GM12864 (cell line): ENCODE results near the gene LTBP2.

Experiments used
- DNase-seq: peaks from one replicate; pipeline ENCODE4 v3.0.0-alpha.2; 2011; ENCODE audit warnings: low read depth
- H3K4me3 ChIP-seq: 2 replicates; pipeline ENCODE4 v1.5.1; 2011; ENCODE audit warnings: mild to moderate bottlenecking, low read depth, low read length, control low read depth
- CTCF ChIP-seq: IDR thresholded peaks from 2 replicates; pipeline ENCODE4 v1.5.1; 2011; ENCODE audit warnings: low read depth, mild to moderate bottlenecking, moderate library complexity, low read length, control low read depth, inconsistent platforms; ENCODE audit errors: missing control alignments

Gene LTBP2

GRCh38 chr14:74647678-74648461 lies 35.8 kb upstream of the LTBP2 start:
- no peak for TF ChIP-seq CTCF
- no peak overlapping the region for H3K4me3 ChIP-seq
- DNase-seq, result no peak

GRCh38 chr14:74647061-74647677 lies 35.1 kb upstream of the LTBP2 start:
- DNase-seq, result no peak
- no peak for TF ChIP-seq CTCF
- H3K4me3 ChIP-seq, result no peak overlapping the region

GRCh38 chr14:74645756-74646470 lies 33.9 kb upstream of the LTBP2 start:
- no peak overlapping the region for H3K4me3 ChIP-seq
- no peak for DNase-seq
- no peak for TF ChIP-seq CTCF

- TF ChIP-seq CTCF, result no peak
- H3K4me3 ChIP-seq, result no peak overlapping the region
- DNase-seq, result no peak
Observed at GRCh38 chr14:74645244-74645643, 33.2 kb upstream of the LTBP2 start.

- DNase-seq, result no peak
- TF ChIP-seq CTCF, result no peak
- no peak overlapping the region for H3K4me3 ChIP-seq
Observed at GRCh38 chr14:74641601-74642391, 29.8 kb upstream of the LTBP2 start.

- no peak for TF ChIP-seq CTCF
- DNase-seq, result no peak
- no peak overlapping the region for H3K4me3 ChIP-seq
Observed at GRCh38 chr14:74638966-74639365, 26.9 kb upstream of the LTBP2 start.
